Fibroblast of lung (primary cell): Measurements from ENCODE around the gene FBXW10B. TPM values are rescaled to one million over a fixed set of nuclear protein-coding genes. Genes with fewer than 3 reads are reported as not detected.

Experiments used
- DNase-seq, 2 donors: peaks; one replicate each; pipeline versions ENCODE4 v3.0.0 to v3.0.0-alpha.2; 2010; ENCODE audit warnings: low read depth in 2 of 2
- H2AFZ ChIP-seq: 2 replicates; pipeline ENCODE4 v1.5.1; 2012; ENCODE audit warnings: low read length, control low read depth, inconsistent platforms
- H3K27ac ChIP-seq: 2 replicates; pipeline ENCODE4 v1.5.1; 2011; ENCODE audit warnings: low read length, control low read depth; ENCODE audit not compliant: insufficient read depth
- H3K27me3 ChIP-seq: 2 replicates; pipeline ENCODE4 v1.5.1; 2011; ENCODE audit warnings: mild to moderate bottlenecking, low read length; ENCODE audit not compliant: control insufficient read depth, insufficient read depth
- H3K36me3 ChIP-seq: 2 replicates; pipeline ENCODE4 v1.5.1; 2011; ENCODE audit warnings: low read length; ENCODE audit not compliant: control insufficient read depth, insufficient read depth
- H3K4me1 ChIP-seq: 2 replicates; pipeline ENCODE4 v1.5.1; 2011; ENCODE audit warnings: low read length; ENCODE audit not compliant: control insufficient read depth, insufficient read depth; ENCODE audit errors: extremely low read depth
- H3K4me2 ChIP-seq: 2 replicates; pipeline ENCODE4 v1.5.1; 2011; ENCODE audit warnings: low read length, control low read depth; ENCODE audit not compliant: insufficient read depth; ENCODE audit errors: extremely low read depth
- H3K4me3 ChIP-seq, 4 experiments: fragments of 200-600 bp in 1 of 4; sonication (generic) in 1 of 4; replicated peaks in 1 of 4; 2 replicates each; pipeline ENCODE4 v1.5.1; 2011 to 2016; ENCODE audit warnings: low read length in 4 of 4, low read depth in 3 of 4, mild to moderate bottlenecking in 3 of 4, control low read depth in 2 of 4, inconsistent platforms in 1 of 4, mixed read lengths in 1 of 4; ENCODE audit not compliant: insufficient read depth in 1 of 4; ENCODE audit errors: control extremely low read depth in 1 of 4
- H3K79me2 ChIP-seq: 2 replicates; pipeline ENCODE4 v1.5.1; 2012; ENCODE audit warnings: mild to moderate bottlenecking, low read length, inconsistent platforms; ENCODE audit not compliant: control insufficient read depth, insufficient read depth
- H3K9ac ChIP-seq: 2 replicates; pipeline ENCODE4 v1.5.1; 2011; ENCODE audit warnings: mild to moderate bottlenecking, low read length, control low read depth; ENCODE audit not compliant: insufficient read depth
- H3K9me3 ChIP-seq: 2 replicates; pipeline ENCODE4 v1.5.1; 2012; ENCODE audit warnings: low read depth, low read length; ENCODE audit not compliant: control insufficient read depth, insufficient read depth
- H4K20me1 ChIP-seq: 2 replicates; pipeline ENCODE4 v1.5.1; 2011; ENCODE audit warnings: low read length; ENCODE audit not compliant: control insufficient read depth, insufficient read depth; ENCODE audit errors: extremely low read depth
- CTCF ChIP-seq, 2 donors: IDR thresholded peaks in 1 of 2; conservative IDR thresholded peaks in 1 of 2; 1 replicate in 1 of 2; 2 replicates in 1 of 2; pipeline ENCODE4 v1.5.1; 2011 to 2012; ENCODE audit warnings: low read length in 2 of 2, control low read depth in 1 of 2, inconsistent platforms in 1 of 2, low read depth in 1 of 2, mild to moderate bottlenecking in 1 of 2
- EZH2 ChIP-seq: IDR thresholded peaks from 2 replicates; pipeline ENCODE4 v1.5.1; 2012; ENCODE audit warnings: low read length, control low read depth, mild to moderate bottlenecking; ENCODE audit errors: missing control alignments
- polyA plus RNA-seq, 2 donors: library from polyadenylated mRNA; depleted of rRNA in 1 of 2; stranded (reverse) in 1 of 2; unstranded in 1 of 2; fragments of >200 nt; gene quantifications; 2 replicates each; pipeline ENCODE4 v1.2.1, GENCODE V29; 2011 to 2012; ENCODE audit warnings: missing spikeins in 1 of 2
- total RNA-seq: library from RNA; depleted of rRNA; stranded (reverse); fragments of >200 nt; gene quantifications from 2 replicates; pipeline ENCODE4 v1.2.1, GENCODE V29; 2014

Gene FBXW10B
- total and polyA plus RNA-seq, 2 donors (not counting 1 experiment from before 2014, with no cell fraction given): 0.11 to 0.50 TPM

- DNase-seq: no peak
- no peak overlapping the region for H3K27ac ChIP-seq
- no peak overlapping the region for H3K4me2 ChIP-seq
Measured at GRCh38 chr17:15659236-15659635, 39.7 kb upstream of the FBXW10B start.

GRCh38 chr17:15658296-15658695, 38.8 kb upstream of the FBXW10B start:
- Histone ChIP-seq H3K27ac (no peak overlapping the region), H3K36me3 (no peaks in the 10 kb centered on the region), H3K27me3 (no peaks in the 10 kb centered on the region), H3K9ac (no peak overlapping the region), H3K4me2 (no peak overlapping the region), H2AFZ (no peak overlapping the region), H3K9me3 (no peaks in the 10 kb centered on the region), H3K4me1 (no peaks in the 10 kb centered on the region), H4K20me1 (no peaks in the 10 kb centered on the region), H3K79me2 (no peaks in the 10 kb centered on the region), H3K4me3 (no peak overlapping the region)
- no peak for TF ChIP-seq EZH2
- no peak for TF ChIP-seq CTCF (conservative IDR thresholded peaks at IDR 0.05 in 1 of 2, IDR thresholded peaks at IDR 0.05 in 1 of 2; ENCODE audit: low read depth in 1 of 2, low read length in 2 of 2)
- DNase-seq: no peak

More at GRCh38 chr17:15659236-15659635, 39.7 kb upstream of the FBXW10B start:
- H4K20me1 ChIP-seq: no peaks in the 10 kb centered on the region
- H2AFZ ChIP-seq: no peak overlapping the region
- no peak overlapping the region for H3K9ac ChIP-seq
- no peak overlapping the region for H3K4me3 ChIP-seq
- no peaks in the 10 kb centered on the region for H3K27me3 ChIP-seq
- no peaks in the 10 kb centered on the region for H3K79me2 ChIP-seq
- H3K4me1 ChIP-seq: no peaks in the 10 kb centered on the region
- H3K36me3 ChIP-seq: no peaks in the 10 kb centered on the region
- no peak for TF ChIP-seq CTCF (conservative IDR thresholded peaks at IDR 0.05 in 1 of 2, IDR thresholded peaks at IDR 0.05 in 1 of 2; ENCODE audit: low read depth in 1 of 2, low read length in 2 of 2)
- no peak for TF ChIP-seq EZH2
- no peaks in the 10 kb centered on the region for H3K9me3 ChIP-seq

GRCh38 chr17:15657868-15658267, 38.4 kb upstream of the FBXW10B start:
- no peaks in the 10 kb centered on the region for H4K20me1 ChIP-seq
- TF ChIP-seq CTCF (conservative IDR thresholded peaks at IDR 0.05 in 1 of 2, IDR thresholded peaks at IDR 0.05 in 1 of 2; ENCODE audit: low read depth in 1 of 2, low read length in 2 of 2) (no peak), EZH2 (no peak)
- no peak overlapping the region for H3K27ac ChIP-seq

More at GRCh38 chr17:15657868-15658267, 38.4 kb upstream of the FBXW10B start:
- Histone ChIP-seq H3K4me1 (no peaks in the 10 kb centered on the region), H3K9me3 (no peaks in the 10 kb centered on the region), H3K9ac (no peak overlapping the region), H2AFZ (no peak overlapping the region), H3K4me3 (no peak overlapping the region), H3K79me2 (no peaks in the 10 kb centered on the region), H3K27me3 (no peaks in the 10 kb centered on the region), H3K36me3 (no peaks in the 10 kb centered on the region), H3K4me2 (no peak overlapping the region)
- peak in 1 of 2 donors; percentile 54 for DNase-seq
